Neutrophil (primary cell): ENCODE measurements around the gene CCNF.

Experiments
- H3K27ac ChIP-seq: fragments of 200-600 bp; sonication (generic); 2 replicates; pipeline ENCODE4 v1.5.1; 2016; ENCODE audit warnings: mild to moderate bottlenecking, moderate library complexity
- H3K27me3 ChIP-seq: fragments of 200-600 bp; sonication (generic); 2 replicates; pipeline ENCODE4 v1.6.0; 2016; ENCODE audit warnings: mild to moderate bottlenecking
- H3K36me3 ChIP-seq: fragments of 200-600 bp; sonication (generic); 2 replicates; pipeline ENCODE4 v1.5.1; 2017
- H3K4me1 ChIP-seq, 2 experiments: fragments of 200-600 bp in 1 of 2; sonication (generic) in 1 of 2; 1 replicate in 1 of 2; 2 replicates in 1 of 2; pipeline versions ENCODE4 v1.5.1 to v1.6.1; 2013 to 2016; ENCODE audit warnings: low read depth in 1 of 2, low read length in 1 of 2, mild to moderate bottlenecking in 1 of 2, moderate library complexity in 1 of 2; ENCODE audit not compliant: control insufficient read depth in 1 of 2, insufficient read depth in 1 of 2
- H3K4me3 ChIP-seq, 2 experiments: fragments of 200-600 bp in 1 of 2; sonication (generic) in 1 of 2; 1 replicate in 1 of 2; 2 replicates in 1 of 2; pipeline ENCODE4 v1.5.1; 2013 to 2016; ENCODE audit warnings: low read depth in 1 of 2, low read length in 1 of 2, mild to moderate bottlenecking in 1 of 2, moderate library complexity in 1 of 2
- H3K9me3 ChIP-seq: fragments of 200-600 bp; sonication (generic); 2 replicates; pipeline ENCODE4 v1.5.1; 2016
- CTCF ChIP-seq: fragments of 200-600 bp; sonication (generic); IDR thresholded peaks from 2 replicates; pipeline ENCODE4 v1.5.1; 2016; ENCODE audit warnings: antibody characterized with exemption

Gene CCNF

GRCh38 chr16:2447920-2448583 is 18.8 kb downstream of the CCNF start:
- Histone ChIP-seq H3K4me3 (no peak overlapping the region), H3K9me3 (no peaks in the 10 kb centered on the region), H3K36me3 (peaks cover 80% of the 10 kb centered on the region), H3K27ac (no peak overlapping the region), H3K27me3 (no peaks in the 10 kb centered on the region), H3K4me1 (peaks cover 0 to 4% of the 10 kb centered on the region in 2 experiments)
- no peak for TF ChIP-seq CTCF

- H3K4me3 ChIP-seq = no peak overlapping the region
- no peaks in the 10 kb centered on the region for H3K9me3 ChIP-seq
- H3K27ac ChIP-seq = no peak overlapping the region
- H3K36me3 ChIP-seq = peaks cover 85% of the 10 kb centered on the region
- TF ChIP-seq CTCF = no peak
- H3K27me3 ChIP-seq = no peaks in the 10 kb centered on the region
- H3K4me1 ChIP-seq = peaks cover 0 to 4% of the 10 kb centered on the region in 2 experiments
These were observed 19.9 kb downstream of the CCNF start for GRCh38 chr16:2449118-2449517.

GRCh38 chr16:2450535-2450934 is 21.3 kb downstream of the CCNF start:
- H3K4me1 ChIP-seq = peaks cover 0 to 4% of the 10 kb centered on the region in 2 experiments
- H3K4me3 ChIP-seq = no peak overlapping the region
- TF ChIP-seq CTCF = no peak
- no peaks in the 10 kb centered on the region for H3K9me3 ChIP-seq
- H3K36me3 ChIP-seq = peaks cover 87% of the 10 kb centered on the region
- H3K27ac ChIP-seq = no peak overlapping the region
- no peaks in the 10 kb centered on the region for H3K27me3 ChIP-seq

GRCh38 chr16:2450975-2451381 is 21.7 kb downstream of the CCNF start:
- H3K4me3 ChIP-seq = no peak overlapping the region
- peaks cover 88% of the 10 kb centered on the region for H3K36me3 ChIP-seq
- no peak overlapping the region for H3K27ac ChIP-seq
- H3K27me3 ChIP-seq = no peaks in the 10 kb centered on the region
- H3K4me1 ChIP-seq = peaks cover 0 to 4% of the 10 kb centered on the region in 2 experiments
- no peak for TF ChIP-seq CTCF
- no peaks in the 10 kb centered on the region for H3K9me3 ChIP-seq

- no peak for TF ChIP-seq CTCF
- Histone ChIP-seq H3K4me1 (peaks cover 0 to 4% of the 10 kb centered on the region in 2 experiments), H3K36me3 (peaks cover 88% of the 10 kb centered on the region), H3K27me3 (no peaks in the 10 kb centered on the region), H3K9me3 (no peaks in the 10 kb centered on the region), H3K4me3 (no peak overlapping the region), H3K27ac (no peak overlapping the region)
These were observed 22.6 kb downstream of the CCNF start for GRCh38 chr16:2451851-2452320.
